Measurements from ENCODE around the gene PRCD.
A peak's percentile ranks its signal among the peaks of the same experiment; 100 is the strongest.
"Not testable (repeated sequence)": the region's sequence is repeated elsewhere in the genome, so short reads cannot be mapped to it uniquely, and the experiment has no call there.

The PRCD gene

DNA sequence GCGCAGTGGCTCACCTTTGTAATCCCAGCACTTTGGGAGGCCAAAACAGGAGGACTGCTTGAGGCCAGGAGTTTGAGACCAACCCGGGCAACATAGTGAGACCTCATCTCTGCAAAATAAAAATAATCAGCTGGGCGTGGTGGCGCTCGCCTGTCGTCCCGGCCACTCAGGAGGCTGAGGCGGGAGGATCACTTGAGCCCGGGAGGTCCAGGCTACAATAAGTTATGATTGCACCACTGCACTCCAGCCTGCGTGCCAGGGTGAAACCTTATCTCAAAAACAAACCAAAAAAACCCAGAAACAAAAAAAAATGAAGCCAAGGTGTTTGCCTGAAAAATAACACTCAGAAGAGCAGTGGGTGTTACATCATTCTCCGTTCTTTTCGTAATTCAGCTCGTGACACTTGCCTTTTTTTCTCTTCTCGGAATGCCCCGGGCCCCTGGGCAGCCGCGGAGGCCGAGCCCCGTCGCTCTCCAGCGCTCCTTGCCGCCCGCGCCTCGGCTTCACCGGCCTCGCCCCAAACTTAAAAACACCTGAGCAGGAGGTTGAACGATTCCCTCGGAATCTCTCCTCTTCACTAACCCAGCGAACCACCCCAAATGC, 17.0 kb downstream of the PRCD start:
- DNase-seq (ENCODE audit: low read depth), result no peak

DNA sequence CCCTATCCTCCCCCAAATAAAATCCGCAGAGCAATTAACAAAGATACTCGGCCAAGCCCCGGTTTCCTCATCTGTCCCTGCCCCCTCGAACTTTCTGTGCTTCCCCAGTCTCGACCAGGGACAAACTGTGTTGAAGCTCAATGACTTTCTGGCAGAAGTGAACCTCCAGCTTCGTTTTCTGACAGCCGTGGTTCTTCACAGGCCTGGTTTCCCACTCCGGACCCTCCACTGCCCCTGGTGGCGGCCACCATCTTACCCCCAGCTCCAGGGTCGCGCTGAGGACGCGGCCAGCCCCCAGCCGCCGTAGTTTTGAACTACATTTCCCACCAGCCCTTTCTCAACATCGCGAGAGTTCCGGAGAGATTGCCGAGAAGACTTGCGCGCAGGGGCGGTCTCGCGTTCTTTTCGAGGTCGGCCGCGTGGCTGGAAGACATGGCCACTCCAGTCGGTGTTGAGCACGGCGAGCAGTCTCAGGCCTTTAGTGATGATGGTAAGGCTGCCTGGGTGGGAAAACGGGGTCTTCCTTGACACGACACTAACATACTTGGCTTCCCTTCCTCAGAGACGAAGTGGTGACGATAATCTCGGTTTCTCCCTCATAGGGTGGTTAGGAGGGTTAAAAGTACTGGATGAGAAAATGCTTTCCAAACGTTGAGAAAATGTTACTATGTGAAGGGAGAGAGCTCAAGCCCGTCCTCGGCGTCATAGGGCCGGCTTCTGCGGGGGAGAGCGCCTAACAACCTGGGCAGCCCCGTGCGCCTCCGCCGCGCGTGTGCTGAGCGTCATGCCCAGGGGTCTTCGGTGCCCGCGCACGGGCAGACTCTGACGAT, 17.7 kb downstream of the PRCD start:
- peak; percentile 86 for DNase-seq (ENCODE audit: low read depth)

DNA sequence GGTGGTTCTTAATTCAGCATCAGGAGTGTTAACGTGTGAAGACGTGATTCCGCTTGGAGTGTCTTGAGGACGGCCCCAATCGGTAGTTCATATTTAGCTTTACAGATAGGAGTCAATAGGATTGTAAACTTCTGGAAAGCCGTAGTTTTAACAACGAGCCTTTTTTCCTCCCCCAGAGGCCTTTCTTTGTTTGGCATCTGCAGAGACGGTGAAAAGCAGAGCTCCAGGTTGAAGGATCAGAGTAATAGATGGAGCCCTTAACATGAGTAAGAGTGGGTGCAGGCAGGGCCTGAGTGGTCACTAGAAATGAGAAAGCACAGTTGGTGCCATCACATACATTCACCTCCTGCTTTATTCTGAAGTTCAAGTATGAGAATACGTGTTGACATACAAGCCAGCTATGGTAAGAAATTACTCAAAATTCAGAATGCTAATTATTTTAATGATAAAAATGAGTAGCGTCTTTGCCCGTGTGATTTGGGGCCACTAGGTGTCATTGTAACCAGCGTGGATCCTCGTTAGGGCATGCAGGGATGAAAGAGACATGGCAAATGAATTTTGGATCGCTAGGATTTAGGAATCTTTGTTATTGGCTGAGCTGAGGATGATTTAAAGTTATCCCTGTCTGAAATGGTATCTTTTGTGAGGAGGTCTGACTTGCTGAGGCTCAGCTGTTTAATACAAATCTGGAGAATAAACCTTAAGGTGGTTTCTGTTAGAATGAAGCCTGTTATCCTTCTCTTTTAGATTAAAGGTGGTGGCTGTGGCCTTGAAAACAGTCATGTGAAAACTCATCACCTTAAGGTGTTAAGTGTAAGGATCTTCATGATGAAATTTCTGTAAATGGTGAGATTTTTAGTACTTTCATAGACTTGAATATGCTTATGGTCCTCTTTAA, 18.6 kb downstream of the PRCD start:
- no peak for DNase-seq (ENCODE audit: low read depth)

DNA sequence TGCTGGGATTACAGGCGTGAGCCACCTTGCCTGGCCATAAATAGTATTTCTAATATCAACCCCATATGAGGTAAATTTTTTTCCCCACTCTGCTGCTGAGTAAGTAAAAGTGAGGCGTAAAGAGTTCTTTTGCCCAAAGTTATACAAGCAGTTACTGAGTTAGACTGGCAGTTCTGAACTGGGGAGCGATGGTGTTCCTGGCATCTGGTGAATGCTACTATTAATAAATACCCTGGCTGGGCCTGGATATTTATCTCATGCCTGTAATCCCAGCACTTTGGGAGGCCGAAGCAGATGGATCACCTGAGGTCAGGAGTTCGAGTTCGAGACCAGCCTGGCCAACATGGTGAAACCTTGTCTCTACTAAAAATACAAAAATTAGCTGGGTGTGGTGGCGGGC, 19.6 kb downstream of the PRCD start:
- DNase-seq (ENCODE audit: low read depth), result not testable (repeated sequence)

DNA sequence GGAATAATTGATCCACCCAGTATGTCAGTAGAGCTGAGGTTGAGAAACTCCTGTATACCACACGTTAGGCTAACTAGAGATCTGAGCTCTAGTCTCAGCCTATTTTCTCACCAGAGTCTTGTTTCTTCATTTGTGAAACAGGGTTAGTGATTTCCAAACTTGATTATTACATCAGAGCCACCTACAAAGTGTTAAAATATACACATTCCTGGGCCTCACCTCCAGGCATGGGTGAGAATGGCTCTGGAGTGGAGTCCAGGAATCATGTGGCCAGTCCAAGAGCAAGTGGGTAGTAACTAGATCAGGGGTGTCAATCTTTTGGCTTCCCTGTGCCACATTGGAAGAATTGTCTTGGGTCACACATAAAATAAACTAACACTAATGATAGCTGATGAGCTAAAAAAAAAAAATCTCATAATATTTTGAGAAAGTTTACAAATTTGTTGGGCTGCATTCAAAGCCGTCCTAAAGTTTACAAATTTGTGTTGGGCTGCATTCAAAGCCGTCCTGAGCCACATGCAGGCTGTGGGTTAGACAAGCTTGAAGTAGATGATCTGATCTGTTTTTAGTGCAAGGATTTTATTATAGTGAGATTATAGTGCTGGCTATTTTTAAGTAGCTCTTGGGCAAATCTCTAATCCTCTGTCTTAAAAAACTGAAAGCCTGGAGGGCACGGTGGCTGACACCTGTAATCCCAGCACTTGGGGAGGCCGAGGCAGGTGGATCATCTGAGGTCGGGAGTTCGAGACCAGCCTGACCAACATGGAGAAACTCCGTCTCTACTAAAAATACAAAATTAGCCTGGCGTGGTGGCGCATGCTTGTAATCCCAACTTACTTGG, 20.4 kb downstream of the PRCD start:
- DNase-seq (ENCODE audit: low read depth), result no peak

DNA sequence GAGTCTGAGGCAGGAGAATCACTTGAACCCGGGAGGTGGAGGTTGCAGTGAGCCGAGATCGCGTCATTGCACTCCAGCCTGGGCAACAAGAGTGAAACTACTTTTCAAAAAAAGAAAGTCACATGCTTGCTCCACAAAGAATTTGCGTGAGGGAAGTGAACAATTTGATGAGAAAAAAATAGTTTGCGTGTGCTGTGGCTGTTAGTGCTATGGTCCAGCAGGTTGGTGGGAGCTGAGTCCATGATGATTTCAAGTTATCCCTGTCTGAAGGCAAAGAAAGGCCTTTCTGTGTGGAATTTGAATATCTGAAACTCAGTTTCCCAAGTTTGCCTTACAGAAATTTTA, 21.0 kb downstream of the PRCD start:
- DNase-seq (ENCODE audit: low read depth), result no peak

DNA sequence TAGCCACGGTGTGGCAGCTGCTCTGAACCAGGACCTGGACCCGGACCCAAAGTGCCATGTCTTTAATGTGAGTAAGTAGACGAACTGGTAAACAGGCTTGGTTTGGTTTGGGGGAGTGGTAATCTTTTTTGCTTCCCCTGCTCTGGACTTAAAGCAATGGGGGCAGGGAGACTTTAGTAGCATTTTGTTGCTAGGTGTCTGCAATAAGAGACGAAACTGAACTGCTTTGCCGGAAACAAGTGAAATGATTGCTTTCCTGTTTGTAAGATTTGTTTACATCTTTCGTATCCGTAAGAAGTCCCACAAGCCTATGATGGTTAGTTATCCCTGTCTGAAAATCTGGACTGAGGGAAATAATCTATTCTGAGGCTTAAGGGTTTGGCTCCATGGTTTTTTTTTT, 21.5 kb downstream of the PRCD start:
- no peak for DNase-seq (ENCODE audit: low read depth)

DNA sequence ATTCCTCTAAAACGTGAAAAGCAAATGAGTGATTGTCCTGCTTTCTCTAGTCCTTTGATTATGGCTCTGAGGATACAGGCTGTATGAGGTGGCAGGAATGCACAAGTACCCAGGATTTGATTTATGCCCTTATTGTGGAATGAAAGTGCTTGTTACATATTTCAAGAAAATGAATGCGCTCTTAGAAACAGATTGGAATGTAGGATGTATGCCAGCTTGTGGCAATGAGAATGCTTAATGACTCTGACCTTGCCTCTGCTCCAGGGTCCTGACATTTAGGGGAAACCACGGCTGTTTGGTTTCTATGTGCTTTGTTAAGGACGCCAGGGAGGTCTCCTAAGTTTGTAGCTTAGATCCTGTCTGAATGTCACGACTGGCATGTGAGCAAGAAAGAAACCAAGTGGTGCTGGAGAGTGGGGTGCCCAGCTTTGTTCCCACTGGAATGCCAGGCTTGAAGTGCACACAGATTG, 22.0 kb downstream of the PRCD start:
- no peak for DNase-seq (ENCODE audit: low read depth)

DNA sequence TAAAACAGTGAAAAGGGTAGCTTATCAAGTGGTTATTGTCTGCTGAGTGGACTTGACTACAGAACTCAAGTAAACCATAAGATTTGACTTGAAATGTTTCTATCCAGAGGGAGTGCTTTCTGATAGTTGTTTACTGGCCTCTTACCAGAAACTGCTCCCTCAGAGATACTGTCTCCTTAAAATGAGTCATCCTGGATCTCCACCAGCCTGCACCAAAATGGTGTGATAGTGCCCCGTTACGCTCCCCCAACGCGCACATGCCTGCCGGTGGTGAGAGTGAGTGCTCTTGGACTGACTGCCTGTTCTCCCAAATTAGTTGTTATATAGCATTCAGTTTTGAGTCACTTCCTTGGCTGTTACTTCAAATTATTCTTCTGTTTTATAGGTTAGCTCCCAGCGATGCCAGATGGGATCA, 22.9 kb downstream of the PRCD start:
- no peak for DNase-seq (ENCODE audit: low read depth)

DNA sequence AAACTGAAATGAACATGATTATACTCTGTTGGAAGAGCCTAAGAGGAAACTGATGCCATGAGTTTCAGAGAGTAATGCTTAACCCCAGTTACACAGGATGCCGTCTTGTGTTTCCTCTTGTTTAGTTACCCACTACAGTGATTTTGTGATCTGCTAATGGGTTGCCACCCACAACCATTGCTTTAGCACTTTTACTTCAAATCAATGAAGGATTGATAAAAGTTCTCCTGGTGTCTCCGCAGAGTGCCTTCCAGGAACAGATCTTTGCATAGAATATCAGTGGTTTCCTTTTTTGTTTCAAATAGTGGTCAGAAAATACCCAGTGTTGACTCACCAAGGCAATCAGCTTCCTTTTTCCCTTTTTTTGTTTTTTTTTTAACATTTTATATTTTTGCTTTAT, 23.5 kb downstream of the PRCD start:
- not testable (repeated sequence) for DNase-seq (ENCODE audit: low read depth)

DNA sequence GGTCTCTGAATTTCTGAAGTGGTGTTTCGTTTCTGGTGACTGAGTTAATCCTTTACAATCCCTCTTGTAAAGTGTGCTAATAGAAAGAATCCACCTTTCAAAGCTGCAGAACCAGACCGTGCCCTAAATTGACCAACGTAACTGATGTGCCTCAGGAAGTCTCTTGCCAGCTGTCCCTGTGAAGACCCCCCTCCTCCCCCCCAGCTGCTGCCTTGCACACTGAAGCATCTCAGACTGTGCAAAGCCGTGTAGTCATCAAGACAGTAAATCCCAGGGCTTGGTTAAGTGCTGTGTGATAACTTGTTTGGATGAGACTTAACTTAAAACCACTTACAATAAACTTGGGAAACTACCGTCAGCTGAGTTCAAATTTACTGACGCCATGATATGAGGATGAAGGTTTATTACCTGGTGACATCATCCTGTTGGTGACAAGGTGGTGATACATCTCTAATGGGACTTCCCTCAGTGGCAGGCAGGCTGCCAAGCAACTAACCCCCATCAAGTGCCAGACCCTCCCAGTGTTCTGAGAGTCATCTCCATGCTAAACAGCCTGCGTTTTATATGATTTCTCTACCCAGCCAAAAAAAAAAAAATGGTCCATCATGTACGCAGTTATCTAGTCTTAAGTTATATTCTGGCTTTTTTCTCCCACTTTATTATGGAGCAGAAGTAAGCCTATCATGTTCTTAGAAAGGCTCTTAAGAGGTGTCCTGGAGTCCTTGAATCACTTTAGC, 25.3 kb downstream of the PRCD start:
- not testable (repeated sequence) for DNase-seq (ENCODE audit: low read depth)

DNA sequence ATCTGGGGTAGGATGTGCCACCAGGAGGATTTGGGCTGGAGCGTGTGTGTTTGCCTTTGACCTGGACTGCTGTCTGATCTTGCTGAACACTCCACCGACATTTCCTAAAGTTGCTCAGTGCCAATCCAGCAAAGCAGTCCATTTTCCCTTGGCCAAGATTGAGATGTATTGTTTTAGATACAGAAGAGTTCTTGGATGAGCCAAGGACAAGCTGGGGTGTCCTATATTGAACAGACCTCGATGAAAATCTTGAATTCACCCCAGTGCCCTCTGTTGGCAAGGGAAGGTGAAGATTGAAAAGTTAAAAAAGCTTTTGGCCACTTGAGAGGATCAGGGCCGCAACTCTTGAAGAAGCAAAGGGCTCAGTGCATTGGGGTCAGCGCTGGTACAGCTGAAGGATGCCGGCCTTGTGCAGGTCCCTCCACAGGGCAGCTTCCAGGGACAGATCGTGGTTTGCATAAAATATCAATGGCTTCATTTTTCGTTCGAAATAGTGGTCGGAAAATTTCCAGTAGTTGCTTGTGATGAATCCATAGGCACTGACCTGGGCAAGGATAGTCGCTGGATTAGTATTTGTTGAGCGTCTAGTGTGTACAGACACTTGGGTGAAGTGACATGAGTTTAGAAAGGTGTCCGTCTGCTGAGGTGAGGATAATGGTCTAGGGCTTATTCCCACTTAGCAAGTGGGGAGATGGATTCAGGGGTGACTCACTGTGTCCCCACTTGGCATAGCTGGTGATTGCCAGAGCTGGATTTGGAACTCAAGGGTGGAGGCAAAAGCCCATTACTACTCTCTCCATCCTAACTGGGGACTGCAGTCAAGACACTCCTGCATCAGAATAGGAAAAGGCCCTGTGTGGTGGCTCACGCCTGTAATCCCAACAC, 26.1 kb downstream of the PRCD start:
- DNase-seq (ENCODE audit: low read depth), result no peak

DNA sequence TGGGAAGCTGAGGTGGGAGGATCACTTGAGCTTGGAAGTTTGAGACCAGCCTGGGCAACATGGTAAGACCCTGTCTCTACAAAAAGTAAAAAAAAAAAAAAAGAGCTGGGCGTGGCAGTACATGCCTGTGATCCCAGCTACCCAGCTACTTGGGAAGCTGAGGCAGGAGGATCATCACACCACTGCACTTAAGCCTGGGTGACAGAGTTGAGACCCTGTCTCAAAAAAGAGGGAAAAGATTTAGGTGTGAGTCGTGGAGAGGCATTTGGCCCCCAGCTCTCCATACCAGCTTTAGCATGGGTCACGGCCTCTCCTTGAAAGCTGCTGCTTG, 26.7 kb downstream of the PRCD start:
- no peak for DNase-seq (ENCODE audit: low read depth)

DNA sequence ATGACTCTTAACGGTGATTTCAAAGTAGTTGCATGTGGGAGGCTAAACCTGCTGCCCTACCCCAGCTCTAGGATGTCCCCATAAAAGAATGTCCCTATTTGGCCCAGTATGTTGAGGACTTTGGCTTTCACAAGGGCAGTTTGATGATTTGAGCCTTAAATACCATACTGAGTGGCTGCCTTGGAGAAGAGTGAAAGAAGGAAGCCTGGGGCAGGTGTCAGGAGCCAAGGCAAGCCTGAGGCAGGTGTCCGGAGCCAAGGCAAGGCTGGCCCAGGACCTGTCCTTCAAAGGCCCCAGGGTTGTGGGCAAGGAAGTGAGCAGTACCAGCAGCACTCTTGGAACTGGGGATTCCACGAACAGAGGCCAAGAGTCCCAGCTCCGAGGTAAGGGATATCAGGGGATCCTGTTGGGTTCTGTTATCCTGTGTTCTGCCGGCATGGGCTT, 27.2 kb downstream of the PRCD start:
- DNase-seq (ENCODE audit: low read depth), result no peak

DNA sequence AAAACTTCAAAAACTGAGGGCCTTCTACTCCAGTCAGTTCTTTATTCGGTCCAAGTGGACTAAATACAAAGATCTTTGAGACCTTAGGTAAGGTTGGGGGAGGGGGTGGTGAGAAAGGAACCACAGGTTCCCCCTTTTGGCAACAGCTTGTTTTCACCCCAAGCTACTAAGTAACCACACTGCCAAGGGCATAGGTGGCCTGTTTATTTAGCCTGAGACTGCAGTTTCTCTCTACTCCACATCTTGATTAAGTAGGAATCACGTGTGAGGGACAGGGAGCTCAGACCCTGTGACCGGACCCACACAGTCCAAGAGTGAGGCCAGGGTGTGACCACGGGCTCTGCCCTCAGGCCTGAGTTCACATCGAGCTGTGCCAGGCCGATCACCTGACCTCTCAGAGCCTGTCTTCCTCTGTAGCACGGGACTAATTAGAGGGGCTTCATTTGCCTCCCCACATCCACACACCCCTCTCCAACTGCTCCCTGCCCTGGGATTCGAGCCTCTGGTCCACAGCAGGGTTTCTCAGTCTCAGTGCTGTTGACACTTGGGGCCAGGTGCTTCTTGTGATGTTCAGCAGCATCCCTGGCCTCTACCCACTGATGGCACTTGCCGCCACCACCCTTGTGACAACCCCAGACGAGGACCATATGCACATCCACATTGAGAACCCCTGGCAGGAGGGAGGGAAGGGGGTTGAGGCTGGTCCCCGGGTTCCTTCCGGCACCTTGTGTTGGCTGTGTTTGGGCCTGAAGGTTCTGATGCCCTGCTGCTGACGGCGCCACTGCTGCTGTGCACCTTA, 28.0 kb downstream of the PRCD start:
- DNase-seq (ENCODE audit: low read depth), result no peak

DNA sequence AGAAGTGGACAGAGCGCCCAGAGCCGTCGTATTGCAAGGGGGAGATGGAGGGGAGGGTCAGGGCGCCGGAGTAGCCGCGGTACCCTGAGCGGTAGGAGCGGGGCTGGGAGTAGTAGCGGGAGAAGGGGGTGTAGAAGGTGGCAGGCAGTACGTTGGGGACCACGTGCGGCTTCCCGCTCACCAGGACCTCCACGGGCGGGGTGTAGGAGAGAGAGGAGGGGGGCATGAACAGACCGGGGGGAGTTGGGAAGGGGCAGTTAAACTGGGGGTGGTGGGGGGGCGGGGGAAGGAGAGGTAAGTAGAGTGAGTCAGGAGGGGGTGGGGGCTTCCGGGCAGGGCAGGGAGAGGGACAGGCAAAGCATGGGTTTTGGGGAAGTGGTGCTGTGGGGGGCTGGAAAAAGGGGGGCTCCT, 29.0 kb downstream of the PRCD start:
- no peak for DNase-seq (ENCODE audit: low read depth)

DNA sequence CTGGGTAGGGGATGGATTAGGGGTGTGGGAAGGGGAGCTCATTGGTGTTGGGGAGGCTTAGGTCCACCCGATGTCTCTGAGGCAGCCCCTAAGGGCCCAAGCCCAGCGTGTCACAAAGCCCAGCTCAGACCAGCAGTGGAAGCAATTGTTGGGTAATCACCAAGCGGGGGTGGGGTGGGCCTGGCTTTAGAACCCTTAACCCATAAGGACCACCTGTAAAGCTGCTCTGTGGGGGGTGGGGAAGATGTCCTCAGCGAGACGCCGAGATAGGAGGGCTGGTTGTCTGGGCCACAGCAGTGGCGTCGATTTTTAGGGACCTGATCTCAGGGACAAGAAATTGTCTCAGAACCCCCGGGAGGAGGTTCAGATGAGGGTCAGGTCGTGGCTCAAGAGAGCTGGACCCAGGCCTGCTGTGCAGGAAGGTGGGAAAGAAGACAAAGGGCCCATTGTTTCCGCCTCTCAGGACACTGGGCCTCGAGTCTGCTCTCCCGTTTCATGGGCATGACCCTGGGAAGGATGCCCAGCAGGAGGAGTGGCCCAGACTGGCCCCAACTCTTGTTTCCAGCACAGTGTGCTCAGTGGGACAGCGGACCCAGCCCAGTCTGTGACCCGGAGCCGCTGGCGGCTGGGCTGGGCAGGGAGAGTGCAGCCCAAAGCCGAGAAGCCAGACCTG, 29.9 kb downstream of the PRCD start:
- no peak for DNase-seq (ENCODE audit: low read depth)

DNA sequence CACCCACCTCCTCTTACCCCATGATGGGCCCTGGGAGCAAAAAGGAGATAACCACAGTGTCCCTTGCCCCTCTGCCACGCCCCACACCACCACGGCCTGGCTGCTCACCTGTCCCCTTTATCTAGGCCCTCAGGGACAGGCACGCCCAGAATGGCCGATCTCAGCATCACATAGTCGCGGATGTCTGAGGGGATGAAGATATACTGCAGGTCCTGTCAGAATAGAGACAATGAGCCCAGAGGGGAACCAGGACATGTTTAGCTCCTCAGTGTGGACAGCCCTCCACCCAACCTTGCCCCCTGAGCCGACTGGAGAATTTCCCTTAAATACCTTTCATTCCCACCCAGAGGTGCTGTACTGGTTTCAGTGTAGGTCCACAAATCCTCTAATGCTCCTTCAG, 30.6 kb downstream of the PRCD start:
- no peak for DNase-seq (ENCODE audit: low read depth)

All from activated T-cell treated with anti-CD3 and anti-CD28 coated beads for 1 hour (primary cell).